Stimulated activated CD8-positive, alpha-beta memory T cell treated with anti-CD3 and anti-CD28 coated beads, Interleukin-7, amount 100 ng/mL, for 1 hour (primary cell): ENCODE measurements around the gene PLEKHG7.

ENCODE experiments used
- DNase-seq, 2 donors: peaks; one replicate each; pipeline ENCODE4 v3.0.0-alpha.2; 2020; ENCODE audit warnings: low read depth in 2 of 2

PLEKHG7 gene

DNA sequence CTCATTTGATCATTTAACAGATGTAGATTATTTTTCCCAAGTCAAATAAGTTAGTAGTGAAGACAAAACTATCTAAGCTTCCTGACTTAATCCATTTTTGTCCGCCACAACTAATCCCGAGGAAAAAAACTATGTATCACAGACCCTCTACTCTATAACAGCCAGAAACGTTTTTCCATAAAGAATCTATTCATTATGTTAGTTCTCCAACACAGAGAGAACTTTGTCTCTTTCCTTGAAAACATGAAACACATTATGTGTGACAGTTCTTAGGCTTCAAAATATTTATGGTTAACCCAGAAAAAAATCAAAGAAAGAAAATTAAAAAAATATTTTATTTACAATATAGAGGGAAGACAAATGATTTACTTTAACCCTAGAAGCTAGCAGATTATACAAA, 100.1 kb downstream of the PLEKHG7 start:
- no peak for DNase-seq

GRCh38 chr12:92803903-92804302, 101.1 kb downstream of the PLEKHG7 start:
- no peak for DNase-seq

- no peak for DNase-seq
Measured at GRCh38 chr12:92810370-92810769, 107.6 kb downstream of the PLEKHG7 start.

- no peak for DNase-seq
Measured at GRCh38 chr12:92814584-92814983, 111.8 kb downstream of the PLEKHG7 start.

DNA sequence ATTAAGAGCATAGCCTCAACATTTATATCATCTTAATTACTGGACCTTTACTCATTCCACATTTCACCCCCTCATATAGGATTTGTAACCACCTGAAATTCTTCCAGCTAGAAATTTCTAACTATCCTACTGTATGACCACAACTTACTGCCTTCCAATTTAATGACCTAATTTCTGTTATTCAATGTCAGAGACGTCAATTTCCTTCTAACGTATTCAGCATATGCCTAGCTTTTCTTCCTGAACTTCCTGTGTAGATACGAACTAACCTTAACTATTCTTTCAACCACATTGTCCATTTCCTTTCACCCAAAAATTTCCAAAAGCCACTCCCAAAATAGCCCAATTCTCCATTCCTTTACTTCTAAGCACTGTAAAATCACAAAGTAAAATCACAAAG, 118.4 kb downstream of the PLEKHG7 start:
- DNase-seq: no peak
